ENCODE data around the gene FAM50A. TPM values are rescaled to one million over a fixed set of nuclear protein-coding genes. Genes with fewer than 3 reads are reported as not detected.

The FAM50A gene
- total RNA-seq, 1 experiment from 2014 or later, result 62.2 TPM

DNA sequence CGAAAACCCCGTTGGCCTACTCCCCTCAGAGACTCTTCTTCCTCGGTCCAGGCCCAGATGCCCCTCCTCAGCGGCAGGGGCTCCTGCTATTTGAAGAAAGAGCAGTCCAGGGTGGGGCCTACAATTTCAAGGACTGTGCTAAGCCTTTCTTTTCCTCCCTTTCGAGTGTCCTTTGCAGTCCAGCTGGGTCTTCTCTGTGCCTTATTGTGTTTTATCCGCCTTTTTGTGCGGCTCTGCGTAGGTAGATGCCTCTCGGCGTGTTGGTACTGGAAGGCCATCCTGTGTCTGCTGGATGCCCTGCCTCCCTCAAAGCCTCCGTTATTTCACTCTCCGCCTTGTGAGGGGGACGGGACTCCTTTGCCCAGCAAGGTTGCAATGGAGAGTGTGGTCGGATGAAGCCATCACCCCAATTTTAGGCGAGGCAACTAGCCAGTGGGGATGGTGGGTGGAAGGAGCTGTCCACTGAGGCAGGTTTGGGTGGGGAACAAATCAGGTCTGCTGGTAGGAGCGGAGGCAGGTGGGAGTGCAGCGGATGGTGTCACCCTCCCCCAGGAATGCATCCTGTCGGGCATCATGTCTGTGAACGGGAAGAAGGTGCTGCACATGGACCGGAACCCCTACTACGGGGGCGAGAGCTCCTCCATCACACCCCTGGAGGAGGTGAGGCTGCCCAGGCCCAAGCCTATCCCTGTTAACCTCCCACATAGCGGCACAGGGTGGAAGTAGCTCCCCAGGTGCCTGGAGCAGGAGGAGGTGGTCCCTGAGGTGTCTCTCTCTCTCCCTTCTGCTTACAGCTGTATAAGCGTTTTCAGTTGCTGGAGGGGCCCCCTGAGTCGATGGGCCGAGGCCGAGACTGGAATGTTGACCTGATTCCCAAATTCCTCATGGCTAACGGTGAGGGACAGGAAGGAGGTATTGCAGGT is 5.7 kb upstream of the FAM50A start:
- DNase-seq (ENCODE audit: extremely low read depth, low read depth), result no peak

DNA sequence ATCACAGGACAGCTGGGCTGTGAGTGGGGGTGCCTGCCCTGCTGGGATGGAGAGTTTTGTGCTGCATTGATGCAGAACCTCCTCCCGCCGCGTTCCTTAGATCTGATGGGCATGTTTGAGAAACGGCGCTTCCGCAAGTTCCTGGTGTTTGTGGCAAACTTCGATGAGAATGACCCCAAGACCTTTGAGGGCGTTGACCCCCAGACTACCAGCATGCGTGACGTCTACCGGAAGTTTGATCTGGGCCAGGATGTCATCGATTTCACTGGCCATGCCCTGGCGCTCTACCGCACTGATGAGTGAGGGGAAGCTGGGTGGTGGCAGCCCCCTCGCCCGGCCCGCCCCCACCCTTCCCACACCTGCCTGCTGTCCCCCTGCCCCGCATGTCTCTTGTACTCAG is 4.1 kb upstream of the FAM50A start:
- no peak for DNase-seq (ENCODE audit: extremely low read depth, low read depth)

DNA sequence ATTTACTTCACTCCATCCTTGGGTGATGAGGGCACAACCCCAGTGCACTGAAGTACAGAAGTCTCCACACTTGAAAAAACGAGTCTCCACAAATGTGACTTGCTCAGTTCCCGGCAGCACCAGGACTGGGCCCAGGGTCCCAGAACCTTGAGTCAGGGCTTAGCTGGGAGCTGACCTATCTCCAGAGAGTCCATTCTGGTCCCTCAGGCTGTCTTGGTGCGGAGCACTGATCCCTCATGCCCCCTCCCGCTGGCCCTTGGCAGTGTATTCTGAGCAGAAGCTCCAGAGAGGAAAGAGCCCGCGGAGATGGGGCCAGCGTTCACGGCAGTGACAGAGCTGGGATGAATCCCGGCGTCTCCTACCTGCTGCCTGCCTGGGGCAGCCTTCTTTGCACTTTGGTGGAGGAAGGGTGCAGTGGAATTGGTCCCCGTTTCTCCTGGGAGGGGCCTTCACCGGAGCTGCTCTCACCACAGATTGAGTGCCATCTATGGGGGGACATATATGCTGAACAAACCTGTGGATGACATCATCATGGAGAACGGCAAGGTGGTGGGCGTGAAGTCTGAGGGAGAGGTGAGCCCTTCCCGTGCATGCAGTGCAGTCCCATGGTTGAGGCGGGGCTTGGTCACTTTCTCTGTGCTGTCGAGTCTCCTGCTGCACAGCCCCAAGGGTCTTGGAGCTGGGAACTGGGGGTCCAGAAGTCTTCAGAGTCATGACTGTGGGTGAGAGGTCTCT is 3.2 kb upstream of the FAM50A start:
- DNase-seq (ENCODE audit: extremely low read depth, low read depth), result no peak

DNA sequence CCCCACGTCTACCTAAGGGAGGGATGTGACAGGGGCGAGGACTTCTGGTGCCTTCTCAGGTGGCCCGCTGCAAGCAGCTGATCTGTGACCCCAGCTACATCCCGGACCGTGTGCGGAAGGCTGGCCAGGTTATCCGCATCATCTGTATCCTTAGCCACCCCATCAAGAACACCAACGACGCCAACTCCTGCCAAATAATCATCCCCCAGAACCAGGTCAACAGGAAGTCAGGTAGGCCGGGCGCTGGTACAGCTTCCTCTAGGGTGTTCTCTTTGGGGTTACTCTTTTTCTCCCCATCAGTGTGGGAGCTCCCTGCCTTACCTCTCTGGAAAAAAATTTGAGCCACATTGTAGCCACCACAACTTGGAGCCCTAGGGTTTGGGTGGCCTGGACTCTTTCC is 2.4 kb upstream of the FAM50A start:
- DNase-seq (ENCODE audit: extremely low read depth, low read depth), result no peak

DNA sequence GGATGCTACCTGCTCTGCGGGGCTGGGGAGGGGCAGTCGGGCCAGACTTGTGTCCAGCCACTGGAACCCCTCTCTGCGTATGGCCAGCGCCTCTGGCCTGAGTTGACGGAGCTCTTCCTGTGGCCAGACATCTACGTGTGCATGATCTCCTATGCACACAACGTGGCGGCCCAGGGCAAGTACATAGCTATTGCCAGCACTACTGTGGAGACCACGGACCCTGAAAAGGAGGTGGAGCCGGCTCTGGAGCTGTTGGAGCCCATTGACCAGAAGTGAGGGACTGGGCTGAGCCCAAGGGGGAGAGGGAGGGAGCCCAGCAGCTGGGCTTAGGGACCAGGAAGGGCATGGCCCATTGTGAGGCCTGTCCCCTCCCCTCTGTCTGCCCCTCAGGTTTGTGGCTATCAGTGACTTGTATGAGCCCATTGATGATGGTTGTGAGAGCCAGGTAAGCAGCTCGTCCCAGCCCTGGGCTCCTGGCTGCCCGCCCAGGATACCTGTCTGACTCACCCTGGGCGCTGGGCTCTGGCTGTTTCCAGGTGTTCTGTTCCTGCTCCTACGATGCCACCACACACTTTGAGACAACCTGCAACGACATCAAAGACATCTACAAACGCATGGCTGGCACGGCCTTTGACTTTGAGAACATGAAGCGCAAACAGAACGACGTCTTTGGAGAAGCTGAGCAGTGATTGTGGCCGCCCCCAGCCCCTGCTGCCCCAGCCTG is 1.8 kb upstream of the FAM50A start:
- DNase-seq (ENCODE audit: extremely low read depth, low read depth), result no peak

DNA sequence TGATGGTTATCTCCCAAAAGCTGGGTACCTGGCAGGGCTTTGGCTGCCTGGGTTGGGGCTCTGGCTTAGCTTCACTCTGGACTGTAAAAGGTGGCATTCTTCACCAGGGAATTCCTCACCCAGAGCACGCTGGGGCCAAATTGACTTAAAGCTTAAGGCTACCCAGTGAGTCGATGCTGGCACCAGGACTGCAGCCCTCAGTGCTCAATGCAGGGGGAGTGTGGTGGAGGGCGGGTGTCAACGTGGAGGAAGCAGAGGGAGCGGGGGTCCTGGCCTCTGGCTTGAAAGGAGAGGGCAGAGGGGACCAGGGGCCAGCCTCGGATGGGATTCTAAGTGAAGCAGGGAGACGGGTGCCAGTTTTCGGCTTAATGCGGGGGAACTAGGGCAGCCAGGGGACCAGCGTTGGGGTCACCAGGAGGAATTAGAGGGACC is 446 bp upstream of the FAM50A start:
- no peak for DNase-seq (ENCODE audit: extremely low read depth, low read depth)

DNA sequence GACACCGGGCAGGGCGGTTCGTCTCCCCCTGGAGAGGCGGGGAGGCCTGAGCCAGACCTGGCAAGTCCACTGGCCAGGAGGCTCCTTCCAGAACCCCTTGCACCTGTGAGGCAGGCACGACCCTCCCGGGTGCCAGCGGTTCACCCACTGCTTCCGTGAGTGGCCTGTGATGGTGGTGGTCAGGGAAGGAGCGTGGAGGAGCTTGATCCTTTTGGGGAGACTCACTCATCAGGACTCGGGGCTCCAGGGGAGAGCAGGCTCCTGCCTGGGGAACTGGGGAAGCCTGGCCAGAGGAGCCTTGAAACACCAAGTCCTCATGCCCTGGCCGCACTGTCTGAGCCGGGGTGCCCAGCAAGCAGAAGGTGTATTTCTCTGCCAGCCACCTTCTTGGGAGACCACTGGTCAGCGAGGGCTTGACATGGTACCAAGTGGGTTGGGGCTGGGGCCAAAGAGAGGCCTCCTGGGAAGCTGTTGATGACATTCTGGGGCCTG is 860 bp downstream of the FAM50A start:
- DNase-seq (ENCODE audit: extremely low read depth, low read depth), result no peak

DNA sequence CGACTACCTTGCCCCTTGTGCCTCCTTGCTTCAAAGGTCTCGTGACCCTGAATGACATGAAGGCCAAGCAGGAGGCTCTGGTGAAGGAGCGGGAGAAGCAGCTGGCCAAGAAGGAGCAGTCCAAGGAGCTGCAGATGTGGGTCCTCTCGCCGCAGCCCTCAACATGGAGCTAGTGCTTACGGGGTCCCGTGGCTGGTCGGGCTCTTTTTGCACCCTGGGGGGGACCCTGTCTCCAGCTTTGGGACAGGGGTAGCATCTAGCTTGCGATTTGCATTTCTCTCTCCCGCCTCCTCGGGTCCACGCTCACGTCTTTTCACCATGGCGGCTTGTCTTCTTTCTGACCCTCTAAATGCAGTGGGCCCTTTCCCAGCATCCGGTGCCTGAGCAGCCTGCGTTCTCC is 1.8 kb downstream of the FAM50A start:
- DNase-seq (ENCODE audit: extremely low read depth, low read depth), result no peak

DNA sequence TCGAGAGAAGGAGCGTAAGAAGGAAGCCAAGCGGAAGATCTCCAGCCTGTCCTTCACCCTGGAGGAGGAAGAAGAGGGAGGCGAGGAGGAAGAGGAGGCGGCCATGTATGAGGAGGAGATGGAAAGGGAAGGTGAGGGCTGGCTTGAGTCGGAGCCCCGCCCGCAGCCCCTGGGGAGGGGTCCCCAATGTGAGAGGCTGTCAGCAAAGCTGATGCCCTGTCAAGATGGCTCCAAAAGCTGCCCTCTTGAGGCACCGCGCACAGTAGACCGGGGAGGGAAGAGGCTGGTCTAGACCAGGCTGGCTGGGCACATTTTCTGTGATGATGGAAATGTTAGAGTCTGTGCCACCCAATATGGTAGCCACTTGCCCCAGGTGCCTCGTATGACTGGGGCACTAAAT is 2.5 kb downstream of the FAM50A start:
- no peak for DNase-seq (ENCODE audit: extremely low read depth, low read depth)

DNA sequence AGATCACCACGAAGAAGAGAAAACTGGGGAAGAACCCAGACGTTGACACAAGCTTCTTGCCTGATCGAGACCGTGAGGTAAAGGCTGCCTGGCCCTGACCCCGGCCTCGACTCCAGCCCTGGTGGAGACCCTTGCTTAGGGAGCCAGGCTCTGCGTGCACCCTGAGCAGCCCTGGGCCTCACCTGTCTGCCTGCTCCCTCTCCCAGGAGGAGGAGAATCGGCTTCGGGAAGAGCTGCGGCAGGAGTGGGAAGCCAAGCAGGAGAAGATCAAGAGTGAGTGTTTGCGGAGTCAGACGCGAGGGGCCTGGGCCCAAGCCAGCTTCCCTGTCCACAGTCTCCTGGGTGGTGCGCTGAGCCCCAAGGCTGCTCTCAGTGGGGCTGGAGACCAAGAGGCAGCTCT is 4.5 kb downstream of the FAM50A start:
- no peak for DNase-seq (ENCODE audit: extremely low read depth, low read depth)

DNA sequence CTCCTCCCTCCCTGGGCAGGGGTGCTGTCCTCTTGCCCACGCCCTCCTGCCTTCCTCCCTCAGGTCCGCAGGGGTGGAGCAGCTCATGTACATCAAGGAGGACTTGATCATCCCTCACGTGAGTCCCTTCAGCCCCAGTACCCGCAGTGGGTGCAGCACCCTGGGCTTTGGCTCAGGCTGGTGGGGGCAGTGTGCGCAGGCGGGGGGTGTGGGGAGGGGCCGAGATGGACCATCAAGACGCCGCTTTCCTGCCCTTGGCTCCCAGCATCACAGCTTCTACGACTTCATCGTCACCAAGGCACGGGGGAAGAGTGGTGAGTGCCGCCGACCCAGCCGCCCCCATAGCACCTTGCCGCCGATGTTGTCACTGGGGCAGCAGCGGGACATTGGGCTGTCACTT is 5.7 kb downstream of the FAM50A start:
- no peak for DNase-seq (ENCODE audit: extremely low read depth, low read depth)

DNA sequence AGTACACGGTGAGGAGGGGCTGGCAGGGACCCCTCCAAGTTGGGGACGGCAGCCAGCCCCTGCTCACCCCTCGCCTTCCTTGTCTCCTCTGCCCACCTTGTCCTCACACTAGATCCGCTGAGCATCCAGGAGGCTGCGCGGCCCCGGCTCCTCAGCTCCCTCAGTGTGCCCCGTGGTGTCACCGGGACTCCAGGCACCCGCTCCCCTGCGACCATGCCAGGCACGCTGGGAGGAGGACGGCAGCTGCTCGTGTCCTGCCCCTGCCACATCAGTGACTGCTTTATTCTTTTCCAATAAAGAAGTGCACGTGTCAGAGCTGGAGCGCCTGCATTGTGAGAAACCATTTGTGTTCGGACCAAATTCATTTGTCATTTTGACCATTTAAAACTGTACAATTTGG is 6.4 kb downstream of the FAM50A start:
- DNase-seq (ENCODE audit: extremely low read depth, low read depth), result no peak

DNA sequence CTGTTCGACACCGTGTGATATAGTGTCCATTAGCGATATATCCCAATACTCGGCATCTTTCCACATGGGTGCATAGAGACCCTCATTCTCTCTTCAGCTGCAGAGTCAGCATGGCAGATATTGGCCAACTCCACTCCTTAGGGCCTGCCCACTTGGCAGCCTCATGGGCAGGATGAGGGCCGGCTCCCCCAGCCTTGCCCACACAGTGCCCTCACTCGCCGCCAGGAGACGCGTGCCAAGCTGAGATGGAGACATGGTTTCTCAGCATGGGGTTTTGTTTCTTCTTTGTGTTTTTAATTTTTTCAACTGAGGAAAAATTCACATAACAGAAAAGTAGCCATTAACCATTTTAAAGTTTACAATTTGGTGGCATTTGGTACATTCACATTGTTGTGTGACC is 8.9 kb downstream of the FAM50A start:
- DNase-seq (ENCODE audit: extremely low read depth, low read depth), result no peak

DNA sequence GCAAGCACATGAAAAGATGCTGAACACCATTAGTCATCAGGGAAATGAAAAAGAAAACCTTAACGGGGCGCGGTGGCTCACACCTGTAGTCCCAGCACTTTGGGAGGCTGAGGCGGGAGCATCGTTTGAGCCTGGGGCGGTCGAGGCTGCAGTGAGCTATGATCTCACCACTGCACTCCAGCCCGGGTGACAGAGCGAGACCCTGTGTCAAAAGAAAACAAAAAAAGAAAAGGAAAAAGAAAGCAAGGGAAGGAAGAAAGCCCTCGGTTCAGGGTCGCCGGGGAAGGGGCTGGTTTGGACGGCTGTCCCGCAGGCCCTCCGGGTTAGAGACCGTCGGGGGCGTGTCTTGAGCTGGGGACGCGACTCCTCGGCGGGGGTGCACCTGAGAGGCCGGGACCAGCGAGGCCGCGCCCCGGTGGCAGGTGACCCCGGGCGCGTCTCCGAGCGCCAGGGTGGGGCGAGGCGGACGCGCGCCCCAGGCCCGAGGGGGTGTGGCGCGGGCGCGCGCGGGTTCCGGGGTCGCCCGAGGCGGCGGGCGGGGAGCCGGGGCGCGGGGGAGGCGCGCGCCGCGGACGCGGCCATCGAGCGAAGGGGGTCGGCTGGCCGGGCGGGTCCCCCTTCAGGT is 13.7 kb downstream of the FAM50A start:
- peak; percentile 25 for DNase-seq (ENCODE audit: extremely low read depth, low read depth)

DNA sequence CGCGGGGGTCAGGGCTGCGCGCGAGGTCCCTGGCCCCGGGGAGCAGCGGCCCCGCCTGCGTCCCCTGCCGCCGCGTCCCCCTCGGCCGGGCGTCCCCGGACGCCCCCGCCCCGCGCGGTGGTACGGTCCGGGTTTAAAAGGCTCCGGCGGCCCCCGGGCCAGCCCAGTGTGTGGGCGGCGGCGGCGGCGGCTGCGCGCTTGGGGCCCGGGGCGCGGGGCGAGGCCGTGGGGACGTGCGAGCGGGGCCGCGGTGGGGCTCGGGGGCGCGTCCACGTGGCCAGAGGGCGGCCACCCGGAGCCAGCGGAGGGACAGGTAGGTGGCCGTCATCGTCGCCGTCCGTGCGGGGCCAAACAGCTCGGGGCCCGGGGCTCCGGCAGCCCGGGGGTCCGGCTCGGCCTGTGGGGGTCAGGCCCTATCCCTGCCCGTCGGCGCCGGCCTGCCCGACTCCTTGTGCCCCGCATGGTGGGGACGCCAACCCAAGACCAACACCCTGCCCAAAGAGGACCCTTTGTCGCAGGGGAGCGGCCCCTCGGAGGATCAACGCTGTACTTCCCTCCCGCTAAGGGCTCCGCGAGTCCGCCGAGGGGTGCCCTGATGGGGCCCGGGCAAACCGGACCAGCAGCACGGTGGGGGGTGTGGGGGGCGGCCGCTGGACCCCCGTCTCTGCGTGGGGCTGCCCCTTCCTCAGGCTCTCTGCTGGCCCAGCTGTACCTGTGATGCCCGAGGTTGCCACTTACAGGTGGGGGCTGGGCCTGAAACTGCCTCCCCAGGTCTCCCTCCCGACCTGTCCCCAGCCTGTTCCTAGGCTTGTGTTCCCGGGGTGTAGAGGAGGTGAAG is 14.4 kb downstream of the FAM50A start, which contains the start of gene PLXNA3:
PLXNA3 (plus strand) TSS at position 166 of the 838 bp plus-strand sequence. CDS start 1,903 bp downstream, outside the sequence.
- no peak for DNase-seq (ENCODE audit: extremely low read depth, low read depth)

DNA sequence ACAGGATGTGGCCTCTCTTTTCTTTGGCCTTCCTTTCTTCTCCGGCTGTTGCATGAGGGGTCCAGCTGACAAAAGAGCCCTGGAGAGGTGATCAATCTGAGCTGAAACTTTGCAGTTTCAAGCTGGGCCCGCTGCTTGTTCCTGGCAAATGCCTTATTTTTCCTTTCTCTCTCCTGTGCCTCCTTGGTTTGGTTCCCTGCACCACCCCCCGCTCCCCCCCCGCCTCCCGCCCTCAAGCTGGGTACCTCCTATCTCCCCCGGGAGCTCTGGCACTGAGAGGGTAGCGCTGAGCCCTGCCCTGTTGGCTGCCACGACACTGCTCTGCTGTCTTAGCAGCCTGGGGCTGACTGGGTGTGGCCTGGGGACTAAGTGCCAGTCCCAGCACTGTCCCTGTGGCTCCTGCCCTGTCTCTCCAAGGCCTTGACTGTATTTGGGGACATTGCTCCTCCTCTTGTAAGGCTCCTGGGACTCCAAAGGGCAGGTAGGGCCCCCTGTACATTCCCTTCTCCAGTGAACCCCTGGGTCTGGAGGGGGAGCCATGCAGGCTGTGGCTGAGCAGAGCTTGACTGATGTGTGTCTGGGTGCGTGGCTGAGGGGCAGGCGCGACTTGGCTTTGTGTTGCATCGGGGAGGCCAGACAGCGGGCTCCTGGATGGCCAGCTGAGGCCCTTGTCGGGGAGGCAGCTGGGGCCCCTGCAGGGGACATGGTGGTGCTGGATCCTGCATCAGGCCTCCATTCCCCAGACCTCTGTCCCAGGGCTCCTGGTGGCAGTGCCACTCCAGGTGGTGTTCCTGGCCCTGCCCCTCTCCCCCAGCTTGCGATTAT is 15.2 kb downstream of the FAM50A start:
- DNase-seq (ENCODE audit: extremely low read depth, low read depth), result no peak

DNA sequence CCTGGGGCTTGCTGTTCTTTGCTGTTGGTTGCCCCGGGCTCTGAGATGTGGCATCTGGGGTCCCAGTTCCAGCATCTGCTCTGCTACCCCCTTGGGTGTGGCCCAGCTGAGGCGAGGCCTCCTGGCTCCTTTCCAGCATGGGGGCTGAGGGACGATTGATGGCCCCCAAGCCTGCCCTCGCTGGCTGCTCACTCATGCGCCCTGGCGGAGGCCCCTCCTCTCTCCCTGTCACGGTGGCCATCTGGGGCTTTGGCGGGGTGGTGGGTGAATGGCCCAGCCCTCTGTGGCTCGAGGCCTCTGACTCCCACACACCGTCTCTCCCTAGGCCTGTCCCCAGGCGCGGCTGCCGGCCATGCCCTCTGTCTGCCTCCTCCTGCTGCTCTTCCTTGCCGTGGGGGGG is 15.9 kb downstream of the FAM50A start:
- DNase-seq (ENCODE audit: extremely low read depth, low read depth), result no peak

DNA sequence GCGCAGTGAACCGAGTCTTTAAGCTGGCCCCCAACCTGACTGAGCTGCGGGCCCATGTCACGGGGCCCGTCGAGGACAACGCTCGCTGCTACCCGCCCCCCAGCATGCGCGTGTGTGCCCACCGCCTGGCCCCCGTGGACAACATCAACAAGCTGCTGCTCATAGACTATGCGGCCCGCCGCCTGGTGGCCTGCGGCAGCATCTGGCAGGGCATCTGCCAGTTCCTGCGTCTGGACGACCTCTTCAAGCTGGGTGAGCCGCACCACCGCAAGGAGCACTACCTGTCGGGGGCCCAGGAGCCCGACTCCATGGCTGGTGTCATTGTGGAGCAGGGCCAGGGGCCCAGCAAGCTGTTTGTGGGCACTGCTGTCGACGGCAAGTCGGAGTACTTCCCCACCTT is 16.4 kb downstream of the FAM50A start:
- DNase-seq (ENCODE audit: extremely low read depth, low read depth), result no peak

DNA sequence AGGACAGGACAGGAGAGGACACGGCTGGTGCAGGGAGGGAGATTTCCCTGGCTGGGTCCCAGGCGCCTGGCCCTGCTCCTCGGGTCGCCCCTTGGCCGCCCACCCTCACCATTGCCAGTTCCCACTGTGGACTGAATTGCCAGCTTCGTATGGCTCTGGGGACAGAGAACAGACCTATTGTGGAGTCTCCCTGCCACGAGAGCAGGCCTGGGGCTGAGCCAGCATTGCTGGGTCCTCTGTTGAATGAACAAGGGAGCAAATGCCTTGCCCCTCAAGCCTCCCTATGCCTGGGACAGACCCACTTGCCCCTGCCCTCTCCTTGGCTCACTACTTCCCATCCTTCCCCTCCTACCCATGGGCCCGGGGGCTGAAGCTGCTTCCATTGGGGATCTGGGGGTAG is 18.5 kb downstream of the FAM50A start:
- DNase-seq (ENCODE audit: extremely low read depth, low read depth), result no peak
